ENCODE data around the gene LAMA5.

LAMA5 gene

GRCh38 chr20:62367136-62367632 lies at the start of gene LAMA5:
TSS of gene LAMA5 (minus strand) at chr20:62367312. CDS start at chr20:62367245, 67 bp downstream.
- Histone ChIP-seq H3K4me1 (ENCODE audit: control insufficient read depth, insufficient read depth, low read length) (peaks cover 61% of the 10 kb centered on the region), H3K36me3 (ENCODE audit: control insufficient read depth, insufficient read depth, low read length) (no peaks in the 10 kb centered on the region), H3K4me3 (ENCODE audit: low read length) (peak within 1 kb of the TSS; percentile 25), H3K27me3 (ENCODE audit: control insufficient read depth, insufficient read depth, low read length) (peaks cover 41% of the 10 kb centered on the region), H3K9ac (ENCODE audit: low read length) (peak within 1 kb of the TSS; percentile 62), H3K9me3 (ENCODE audit: control insufficient read depth, low read length) (no peaks in the 10 kb centered on the region)

GRCh38 chr20:62415354-62416111 lies 48.4 kb upstream of the LAMA5 start:
- no peaks in the 10 kb centered on the region for H3K36me3 ChIP-seq (ENCODE audit: control insufficient read depth, insufficient read depth, low read length)

GRCh38 chr20:62413896-62414481 lies 46.9 kb upstream of the LAMA5 start:
- H3K4me3 ChIP-seq (ENCODE audit: low read length) = no peak overlapping the region
- H3K36me3 ChIP-seq (ENCODE audit: control insufficient read depth, insufficient read depth, low read length) = no peaks in the 10 kb centered on the region
- peaks cover 55% of the 10 kb centered on the region for H3K4me1 ChIP-seq (ENCODE audit: control insufficient read depth, insufficient read depth, low read length)
- H3K9ac ChIP-seq (ENCODE audit: low read length) = no peak overlapping the region
- H3K9me3 ChIP-seq (ENCODE audit: control insufficient read depth, low read length) = no peaks in the 10 kb centered on the region
- peaks cover 2% of the 10 kb centered on the region for H3K27me3 ChIP-seq (ENCODE audit: control insufficient read depth, insufficient read depth, low read length)

More at GRCh38 chr20:62415354-62416111, 48.4 kb upstream of the LAMA5 start:
- Histone ChIP-seq H3K27me3 (ENCODE audit: control insufficient read depth, insufficient read depth, low read length) (peaks cover 2% of the 10 kb centered on the region), H3K9me3 (ENCODE audit: control insufficient read depth, low read length) (no peaks in the 10 kb centered on the region), H3K4me3 (ENCODE audit: low read length) (no peak overlapping the region), H3K9ac (ENCODE audit: low read length) (no peak overlapping the region), H3K4me1 (ENCODE audit: control insufficient read depth, insufficient read depth, low read length) (peaks cover 40% of the 10 kb centered on the region)

- Histone ChIP-seq H3K4me1 (ENCODE audit: control insufficient read depth, insufficient read depth, low read length) (peaks cover 60% of the 10 kb centered on the region), H3K9me3 (ENCODE audit: control insufficient read depth, low read length) (no peaks in the 10 kb centered on the region), H3K36me3 (ENCODE audit: control insufficient read depth, insufficient read depth, low read length) (no peaks in the 10 kb centered on the region), H3K4me3 (ENCODE audit: low read length) (no peak overlapping the region), H3K9ac (ENCODE audit: low read length) (no peak overlapping the region), H3K27me3 (ENCODE audit: control insufficient read depth, insufficient read depth, low read length) (peaks cover 2% of the 10 kb centered on the region)
Observed at GRCh38 chr20:62413025-62413570, 46.0 kb upstream of the LAMA5 start.

GRCh38 chr20:62412194-62413024 lies 45.3 kb upstream of the LAMA5 start:
- H3K9ac ChIP-seq (ENCODE audit: low read length) = no peak overlapping the region
- no peak overlapping the region for H3K4me3 ChIP-seq (ENCODE audit: low read length)
- H3K9me3 ChIP-seq (ENCODE audit: control insufficient read depth, low read length) = no peaks in the 10 kb centered on the region
- peaks cover 66% of the 10 kb centered on the region for H3K4me1 ChIP-seq (ENCODE audit: control insufficient read depth, insufficient read depth, low read length)
- no peaks in the 10 kb centered on the region for H3K36me3 ChIP-seq (ENCODE audit: control insufficient read depth, insufficient read depth, low read length)
- H3K27me3 ChIP-seq (ENCODE audit: control insufficient read depth, insufficient read depth, low read length) = peaks cover 2% of the 10 kb centered on the region

GRCh38 chr20:62411479-62412193 lies 44.5 kb upstream of the LAMA5 start:
- Histone ChIP-seq H3K4me1 (ENCODE audit: control insufficient read depth, insufficient read depth, low read length) (peaks cover 68% of the 10 kb centered on the region), H3K36me3 (ENCODE audit: control insufficient read depth, insufficient read depth, low read length) (no peaks in the 10 kb centered on the region), H3K4me3 (ENCODE audit: low read length) (no peak overlapping the region), H3K9me3 (ENCODE audit: control insufficient read depth, low read length) (no peaks in the 10 kb centered on the region), H3K27me3 (ENCODE audit: control insufficient read depth, insufficient read depth, low read length) (peaks cover 2% of the 10 kb centered on the region), H3K9ac (ENCODE audit: low read length) (no peak overlapping the region)

GRCh38 chr20:62410746-62411478 lies 43.8 kb upstream of the LAMA5 start:
- Histone ChIP-seq H3K4me3 (ENCODE audit: low read length) (no peak overlapping the region), H3K36me3 (ENCODE audit: control insufficient read depth, insufficient read depth, low read length) (no peaks in the 10 kb centered on the region), H3K27me3 (ENCODE audit: control insufficient read depth, insufficient read depth, low read length) (peaks cover 2% of the 10 kb centered on the region), H3K9ac (ENCODE audit: low read length) (no peak overlapping the region), H3K4me1 (ENCODE audit: control insufficient read depth, insufficient read depth, low read length) (peaks cover 76% of the 10 kb centered on the region), H3K9me3 (ENCODE audit: control insufficient read depth, low read length) (no peaks in the 10 kb centered on the region)

GRCh38 chr20:62409931-62410745 lies 43.0 kb upstream of the LAMA5 start:
- Histone ChIP-seq H3K36me3 (ENCODE audit: control insufficient read depth, insufficient read depth, low read length) (no peaks in the 10 kb centered on the region), H3K27me3 (ENCODE audit: control insufficient read depth, insufficient read depth, low read length) (peaks cover 2% of the 10 kb centered on the region), H3K9me3 (ENCODE audit: control insufficient read depth, low read length) (no peaks in the 10 kb centered on the region), H3K4me1 (ENCODE audit: control insufficient read depth, insufficient read depth, low read length) (peaks cover 82% of the 10 kb centered on the region), H3K4me3 (ENCODE audit: low read length) (no peak overlapping the region), H3K9ac (ENCODE audit: low read length) (no peak overlapping the region)

GRCh38 chr20:62409086-62409853 lies 42.2 kb upstream of the LAMA5 start:
- no peaks in the 10 kb centered on the region for H3K36me3 ChIP-seq (ENCODE audit: control insufficient read depth, insufficient read depth, low read length)
- H3K9ac ChIP-seq (ENCODE audit: low read length) = no peak overlapping the region
- peaks cover 2% of the 10 kb centered on the region for H3K27me3 ChIP-seq (ENCODE audit: control insufficient read depth, insufficient read depth, low read length)
- peaks cover 79% of the 10 kb centered on the region for H3K4me1 ChIP-seq (ENCODE audit: control insufficient read depth, insufficient read depth, low read length)
- H3K9me3 ChIP-seq (ENCODE audit: control insufficient read depth, low read length) = no peaks in the 10 kb centered on the region
- H3K4me3 ChIP-seq (ENCODE audit: low read length) = no peak overlapping the region

GRCh38 chr20:62408640-62409039 lies 41.5 kb upstream of the LAMA5 start:
- H3K4me3 ChIP-seq (ENCODE audit: low read length) = no peak overlapping the region
- no peaks in the 10 kb centered on the region for H3K36me3 ChIP-seq (ENCODE audit: control insufficient read depth, insufficient read depth, low read length)
- peaks cover 73% of the 10 kb centered on the region for H3K4me1 ChIP-seq (ENCODE audit: control insufficient read depth, insufficient read depth, low read length)
- H3K9ac ChIP-seq (ENCODE audit: low read length) = no peak overlapping the region
- peaks cover 2% of the 10 kb centered on the region for H3K27me3 ChIP-seq (ENCODE audit: control insufficient read depth, insufficient read depth, low read length)
- no peaks in the 10 kb centered on the region for H3K9me3 ChIP-seq (ENCODE audit: control insufficient read depth, low read length)

Data from mucosa of stomach (tissue), 1 donor.